B cell (primary cell): Measurements from ENCODE around the gene GABPB2. TPM values are rescaled to one million over a fixed set of nuclear protein-coding genes. Genes with fewer than 3 reads are reported as not detected.

Experiments used
- ATAC-seq: fragments of 200-7000 bp; cut with Tn5 transposase; one replicate; pipeline ENCODE4 v1.10.0; 2021; ENCODE audit warnings: low read depth, mild to moderate bottlenecking, moderate number of reproducible peaks, moderate library complexity
- CTCF ChIA-PET: fragments of 350-600 bp; sonication (Branson Sonifier 250); formaldehyde crosslinking; loops from one replicate; lab custom pipeline; 2021; ENCODE audit warnings: antibody characterized with exemption, inconsistent platforms; lab: Charles Lee
- POLR2A ChIA-PET: fragments of 350-600 bp; sonication (Branson Sonifier 250); formaldehyde crosslinking; loops from one replicate; lab custom pipeline; 2021; ENCODE audit warnings: antibody characterized with exemption; lab: Charles Lee
- DNase-seq: peaks from one replicate; pipeline ENCODE4 v3.0.0; 2013
- H2AFZ ChIP-seq: 2 replicates; pipeline ENCODE4 v1.6.1; 2012; ENCODE audit warnings: mild to moderate bottlenecking, low read depth, low read length; ENCODE audit not compliant: insufficient read depth, poor library complexity, severe bottlenecking
- H3K27ac ChIP-seq, 2 donors: 1 replicate in 1 of 2; 2 replicates in 1 of 2; pipeline ENCODE4 v1.5.1; 2012 to 2013; ENCODE audit warnings: low read length in 2 of 2, mild to moderate bottlenecking in 2 of 2, moderate library complexity in 1 of 2
- H3K27me3 ChIP-seq, 4 experiments: fragments of 200-600 bp in 1 of 4; sonication (generic) in 1 of 4; replicated peaks in 1 of 4; 1 replicate in 2 of 4; 2 replicates in 2 of 4; pipeline versions ENCODE4 v1.6.1 to v1.7.0; 2013 to 2016; ENCODE audit warnings: low read length in 3 of 4, mild to moderate bottlenecking in 2 of 4, mixed read lengths in 1 of 4, moderate library complexity in 1 of 4; ENCODE audit not compliant: insufficient read depth in 4 of 4, control insufficient read depth in 3 of 4; ENCODE audit errors: control extremely low read depth in 1 of 4
- H3K36me3 ChIP-seq, 2 experiments: replicated peaks in 1 of 2; 1 replicate in 1 of 2; 2 replicates in 1 of 2; pipeline versions ENCODE4 v1.6.1 to v1.7.1; 2013; ENCODE audit warnings: low read length in 1 of 2; ENCODE audit not compliant: insufficient read depth in 2 of 2, control insufficient read depth in 1 of 2; ENCODE audit errors: control extremely low read depth in 1 of 2, extremely low read depth in 1 of 2
- H3K4me1 ChIP-seq, 2 donors: fragments of 200-600 bp in 1 of 2; sonication (generic) in 1 of 2; 1 replicate in 1 of 2; 2 replicates in 1 of 2; pipeline versions ENCODE4 v1.5.1 to v1.6.1; 2013 to 2017; ENCODE audit warnings: low read length in 2 of 2; ENCODE audit not compliant: control insufficient read depth in 2 of 2, insufficient read depth in 2 of 2
- H3K4me2 ChIP-seq: replicated peaks from 2 replicates; pipeline ENCODE3; 2012; ENCODE audit warnings: mild to moderate bottlenecking, low read depth, low read length; ENCODE audit not compliant: poor library complexity, severe bottlenecking
- H3K4me3 ChIP-seq, 5 experiments: fragments of 200-600 bp in 1 of 5; sonication (generic) in 1 of 5; 1 replicate in 3 of 5; 2 replicates in 2 of 5; pipeline versions ENCODE4 v1.5.1 to v1.7.0; 2011 to 2016; ENCODE audit warnings: low read length in 4 of 5, mild to moderate bottlenecking in 4 of 5, low read depth in 2 of 5, control low read depth in 1 of 5, moderate library complexity in 1 of 5; ENCODE audit not compliant: insufficient read depth in 1 of 5; ENCODE audit errors: control extremely low read depth in 1 of 5, extremely low read depth in 1 of 5
- H3K79me2 ChIP-seq: fragments of 200-600 bp; sonication (generic); one replicate; pipeline ENCODE4 v1.6.0; 2016; ENCODE audit warnings: low read length; ENCODE audit not compliant: control insufficient read depth, insufficient read depth
- H3K9ac ChIP-seq: fragments of 200-600 bp; sonication (generic); 2 replicates; pipeline ENCODE4 v1.6.1; 2017; ENCODE audit warnings: mild to moderate bottlenecking, low read length, moderate library complexity
- H3K9me3 ChIP-seq, 3 donors: one replicate each; pipeline versions ENCODE4 v1.6.1 to v1.7.1; 2013; ENCODE audit warnings: low read length in 2 of 3; ENCODE audit not compliant: control insufficient read depth in 2 of 3, insufficient read depth in 1 of 3; ENCODE audit errors: control extremely low read depth in 1 of 3
- H4K20me1 ChIP-seq: 2 replicates; pipeline ENCODE4 v1.6.0; 2012; ENCODE audit warnings: mild to moderate bottlenecking, low read length; ENCODE audit not compliant: insufficient read depth, control insufficient read depth, poor library complexity, severe bottlenecking
- H3K27ac Mint-ChIP-seq: one replicate; pipeline ENCODE4 v1.8.0; 2021; ENCODE audit warnings: mixed read lengths
- H3K27me3 Mint-ChIP-seq: one replicate; pipeline ENCODE4 v1.8.0; 2021; ENCODE audit warnings: mixed read lengths
- H3K4me1 Mint-ChIP-seq: one replicate; pipeline ENCODE4 v1.8.0; 2021; ENCODE audit warnings: mixed read lengths
- H3K4me3 Mint-ChIP-seq: one replicate; pipeline ENCODE4 v1.8.0; 2021; ENCODE audit warnings: mixed read lengths
- H3K9me3 Mint-ChIP-seq: one replicate; pipeline ENCODE4 v1.8.0; 2022; ENCODE audit warnings: mixed read lengths; ENCODE audit not compliant: insufficient read depth
- CTCF ChIP-seq: fragments of 200-600 bp; IDR thresholded peaks from one replicate; pipeline ENCODE4 v1.8.0; 2022; ENCODE audit warnings: antibody characterized with exemption, mild to moderate bottlenecking
- EZH2 ChIP-seq: IDR thresholded peaks from 2 replicates; pipeline ENCODE4 v1.6.1; 2012; ENCODE audit warnings: borderline replicate concordance, low read depth, mild to moderate bottlenecking, moderate library complexity, low read length; ENCODE audit not compliant: insufficient read depth, poor library complexity, severe bottlenecking
- WGBS: methylation state at CpG from one replicate; pipeline ENCODE4 v1.1.5; 2013; ENCODE audit warnings: missing lambda C conversion rate; ENCODE audit not compliant: insufficient coverage; 5-methylcytosine and 5-hydroxymethylcytosine counted together
- intact Hi-C: fragments of 100-400 bp; cut with micrococcal nuclease; formaldehyde crosslinking; loops from one replicate; pipeline ENCODE4 v1.10.0; 2022
- polyA plus RNA-seq: library from polyadenylated mRNA; depleted of rRNA; stranded (reverse); fragments of >200 nt; gene quantifications from 2 replicates; pipeline ENCODE4 v1.2.3, GENCODE V29; 2012
- total RNA-seq, 2 donors: library from RNA; stranded (reverse); fragments of 120-200 nt in 1 of 2; gene quantifications; 1 replicate in 1 of 2; 2 replicates in 1 of 2; pipeline versions ENCODE4 v1.2.3 to v1.2.4, GENCODE V29; 2013 to 2022

Gene GABPB2
- total and polyA plus RNA-seq, 2 donors (not counting 1 experiment from before 2014, with no cell fraction given), result 15.1 to 22.4 TPM

DNA sequence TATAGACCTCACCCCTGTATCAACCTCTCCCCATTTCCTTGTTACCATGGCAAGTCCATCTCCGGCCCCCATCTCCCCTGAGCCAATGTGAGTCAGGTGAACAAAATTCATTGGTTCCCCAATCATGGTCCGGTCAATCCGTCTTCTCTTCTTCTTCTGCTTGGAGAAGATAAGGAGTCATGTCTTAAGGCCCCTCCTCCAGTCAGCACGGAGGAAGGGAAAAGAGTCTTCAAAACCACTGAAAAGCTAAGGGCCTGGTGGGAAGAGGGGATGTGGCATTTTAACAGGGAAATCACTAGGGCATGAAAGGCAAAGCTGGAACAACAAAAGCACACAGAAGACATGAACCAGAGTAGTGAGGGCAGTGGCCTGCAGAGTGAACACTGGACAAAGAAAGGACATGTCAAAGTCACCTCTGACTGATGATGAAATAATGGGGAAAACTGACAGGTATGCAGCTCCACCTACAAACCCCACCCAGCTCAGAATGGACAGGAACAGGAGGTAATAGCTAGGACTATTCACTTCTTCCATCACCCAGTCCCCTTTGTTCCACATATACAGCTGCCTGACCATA is 15.5 kb upstream of the GABPB2 start:
- CTCF ChIA-PET, result interaction anchor here (1.1 to 9.2 kb wide), 6 partner anchors 13 to 102 kb away, joined by 3 to 82 read pairs (median 4); partner anchors contain the start of genes GABPB2, MINDY1 and TNFAIP8L2
- Histone ChIP-seq H3K9me3 (no peaks in the 10 kb centered on the region), H3K4me3 (peak overlapping the region in 4 of 5 experiments; percentile 87 to 98 (median 97)), H3K36me3 (peaks cover 0 to 63% of the 10 kb centered on the region in 2 experiments), H3K9ac (peak overlapping the region; percentile 91), H3K27me3 (no peaks in the 10 kb centered on the region), H3K27ac (peak overlapping the region; percentile 76 to 95), H4K20me1 (peaks cover 13% of the 10 kb centered on the region), H2AFZ (no peak overlapping the region), H3K4me2 (peak overlapping the region; percentile 97), H3K4me1 (peaks cover 41 to 50% of the 10 kb centered on the region in 2 donors), H3K79me2 (peaks cover 61% of the 10 kb centered on the region)
- WGBS, result no CpG with 5 or more reads among the region's 4 CpGs
- Mint-ChIP-seq H3K4me1 (peaks cover 56% of the 10 kb centered on the region), H3K27ac (peak overlapping the region; percentile 94), H3K27me3 (no peaks in the 10 kb centered on the region), H3K4me3 (peak overlapping the region; percentile 99), H3K9me3 (no peaks in the 10 kb centered on the region)
- POLR2A ChIA-PET, result interaction anchor here (1.3 to 1.6 kb wide), 2 partner anchors 16 to 31 kb away, joined by 3 to 6 read pairs; no protein-coding TSS in a partner anchor
- intact Hi-C loops, result loop anchor here (5.0 kb wide), 2 partner anchors 78 to 227 kb away; partner anchors contain the start of gene ZNF687
- no peak for TF ChIP-seq EZH2
- no peak for TF ChIP-seq CTCF
- DNase-seq, result no peak
- ATAC-seq, result no peak

- CTCF ChIA-PET, result interaction anchor here (1.1 to 9.2 kb wide), 6 partner anchors 12 to 101 kb away, joined by 3 to 82 read pairs (median 4); partner anchors contain the start of genes GABPB2 and TNFAIP8L2
- peak overlapping the region; percentile 99 for H3K4me3 Mint-ChIP-seq
- peak overlapping the region; percentile 76 to 95 for H3K27ac ChIP-seq
- 100% methylated on average over 1 of the region's 2 CpGs for WGBS
- H3K79me2 ChIP-seq, result peaks cover 65% of the 10 kb centered on the region
- peaks cover 58% of the 10 kb centered on the region for H3K4me1 Mint-ChIP-seq
- H3K27me3 ChIP-seq, result no peaks in the 10 kb centered on the region
- peaks cover 13% of the 10 kb centered on the region for H4K20me1 ChIP-seq
- no peak overlapping the region for H2AFZ ChIP-seq
- peaks cover 0 to 62% of the 10 kb centered on the region in 2 experiments for H3K36me3 ChIP-seq
- no peaks in the 10 kb centered on the region for H3K9me3 ChIP-seq
- TF ChIP-seq EZH2, result no peak
- H3K4me1 ChIP-seq, result peaks cover 46 to 55% of the 10 kb centered on the region in 2 donors
- peak overlapping the region; percentile 97 for H3K4me2 ChIP-seq
- H3K27me3 Mint-ChIP-seq, result no peaks in the 10 kb centered on the region
- DNase-seq (no peak), ATAC-seq (no peak)
- POLR2A ChIA-PET, result interaction anchor here (0.9 to 1.6 kb wide), 3 partner anchors 10 to 16 kb away, joined by 3 to 6 read pairs (median 4); no protein-coding TSS in a partner anchor
- H3K27ac Mint-ChIP-seq, result peak overlapping the region; percentile 94
- H3K9ac ChIP-seq, result peak overlapping the region; percentile 91
- intact Hi-C loops, result loop anchor here (5.0 kb wide), 2 partner anchors 78 to 227 kb away; partner anchors contain the start of gene ZNF687
- peak overlapping the region; percentile 87 to 99 (median 97) for H3K4me3 ChIP-seq
- H3K9me3 Mint-ChIP-seq, result no peaks in the 10 kb centered on the region
Measured at GRCh38 chr1:151055581-151055980, 15.0 kb upstream of the GABPB2 start.
